H1 (cell line): ENCODE data around the gene OLFM2. TPM values are rescaled to one million over a fixed set of nuclear protein-coding genes. Genes with fewer than 3 reads are reported as not detected.

Experiments used
- CTCF ChIA-PET: fragments of 300-600 bp; sonication (Branson Sonifier 250); formaldehyde crosslinking; loops from one replicate; lab custom pipeline; 2021; ENCODE audit not compliant: partially characterized antibody; lab: Charles Lee
- POLR2A ChIA-PET: fragments of 300-600 bp; sonication (Branson Sonifier 250); formaldehyde crosslinking; loops from one replicate; lab custom pipeline; 2021; ENCODE audit warnings: inconsistent platforms; ENCODE audit not compliant: partially characterized antibody; lab: Charles Lee
- DNase-seq, 2 experiments: peaks; one replicate each; pipeline versions ENCODE4 v3.0.0 to v3.0.0-alpha.2; 2010 to 2022; ENCODE audit warnings: low spot score in 2 of 2, low read depth in 1 of 2, mixed read lengths in 1 of 2
- FAIRE-seq: peaks from 2 replicates; lab custom pipeline; 2011; peaks lifted over from hg19 to GRCh38; lab: Jason Lieb, UNC
- H2AFZ ChIP-seq: 2 replicates; pipeline ENCODE4 v1.8.1; 2012; ENCODE audit warnings: low read length, inconsistent platforms
- H2AK5ac ChIP-seq: 2 replicates; pipeline ENCODE4 v1.6.1; 2013; ENCODE audit warnings: low read depth, low read length
- H2BK120ac ChIP-seq: replicated peaks from 2 replicates; pipeline ENCODE3; 2013; ENCODE audit warnings: low read depth, low read length, inconsistent platforms
- H2BK12ac ChIP-seq: 2 replicates; pipeline ENCODE4 v1.6.1; 2013; ENCODE audit warnings: low read depth, low read length
- H2BK15ac ChIP-seq: 2 replicates; pipeline ENCODE4 v1.6.1; 2013; ENCODE audit warnings: low read length
- H2BK20ac ChIP-seq: 2 replicates; pipeline ENCODE4 v1.6.1; 2013; ENCODE audit warnings: low read length
- H2BK5ac ChIP-seq: 2 replicates; pipeline ENCODE4 v1.6.1; 2013; ENCODE audit warnings: low read depth, low read length
- H3K14ac ChIP-seq: 2 replicates; pipeline ENCODE4 v1.6.1; 2013; ENCODE audit warnings: inconsistent platforms; ENCODE audit not compliant: insufficient read length
- H3K18ac ChIP-seq: 2 replicates; pipeline ENCODE4 v1.6.1; 2013; ENCODE audit warnings: low read length; ENCODE audit errors: extremely low read depth
- H3K23ac ChIP-seq: 2 replicates; pipeline ENCODE4 v1.6.1; 2013; ENCODE audit warnings: inconsistent platforms; ENCODE audit not compliant: insufficient read length
- H3K23me2 ChIP-seq: 2 replicates; pipeline ENCODE4 v1.6.1; 2013; ENCODE audit warnings: low read depth, low read length
- H3K27ac ChIP-seq: 2 replicates; pipeline ENCODE4 v1.6.1; 2011; ENCODE audit warnings: low read depth, low read length, inconsistent platforms
- H3K27me3 ChIP-seq, 4 experiments: replicated peaks in 1 of 4; 1 replicate in 1 of 4; 2 replicates in 3 of 4; pipeline versions ENCODE4 v1.6.1 to v1.8.1; 2011 to 2013; ENCODE audit warnings: low read length in 3 of 4, mild to moderate bottlenecking in 3 of 4, inconsistent platforms in 2 of 4, mixed read lengths in 2 of 4, moderate library complexity in 1 of 4; ENCODE audit not compliant: control insufficient read depth in 3 of 4, insufficient read depth in 3 of 4; ENCODE audit errors: extremely low read depth in 1 of 4
- H3K36me3 ChIP-seq, 4 experiments: 2 replicates each; pipeline versions ENCODE4 v1.6.1 to v1.8.1; 2011 to 2013; ENCODE audit warnings: mild to moderate bottlenecking in 4 of 4, low read length in 3 of 4, moderate library complexity in 2 of 4, control low read depth in 1 of 4, inconsistent platforms in 1 of 4; ENCODE audit not compliant: insufficient read depth in 4 of 4, control insufficient read depth in 2 of 4
- H3K4ac ChIP-seq: replicated peaks from 2 replicates; pipeline ENCODE3; 2013; ENCODE audit warnings: low read length, low read depth, mixed read lengths, inconsistent platforms; ENCODE audit not compliant: insufficient read length
- H3K4me1 ChIP-seq, 4 experiments: replicated peaks in 1 of 4; 1 replicate in 1 of 4; 2 replicates in 3 of 4; pipeline versions ENCODE4 v1.6.1 to v1.8.1; 2011 to 2013; ENCODE audit warnings: low read length in 3 of 4, inconsistent platforms in 2 of 4, mixed read lengths in 1 of 4; ENCODE audit not compliant: insufficient read depth in 4 of 4, control insufficient read depth in 3 of 4
- H3K4me2 ChIP-seq, 2 experiments: 2 replicates each; pipeline versions ENCODE4 v1.6.1 to v1.8.1; 2011 to 2013; ENCODE audit warnings: low read depth in 2 of 2, low read length in 2 of 2, control low read depth in 1 of 2, inconsistent platforms in 1 of 2, mild to moderate bottlenecking in 1 of 2; ENCODE audit not compliant: insufficient read depth in 1 of 2
- H3K4me3 ChIP-seq, 4 experiments: fragments of 200-600, 300-600 bp in 1 of 4; sonication (generic), shearing (Covaris generic), sonication (Bioruptor Twin) in 1 of 4; 2 replicates each; pipeline versions ENCODE4 v1.5.1 to v1.8.1; 2011 to 2016; ENCODE audit warnings: low read length in 4 of 4, low read depth in 3 of 4, control low read depth in 2 of 4, inconsistent platforms in 2 of 4, mild to moderate bottlenecking in 2 of 4, mixed read lengths in 1 of 4, moderate library complexity in 1 of 4; ENCODE audit not compliant: insufficient read depth in 2 of 4; ENCODE audit errors: extremely low read depth in 1 of 4
- H3K56ac ChIP-seq: replicated peaks from 2 replicates; pipeline ENCODE3; 2013; ENCODE audit warnings: low read depth, mild to moderate bottlenecking, mixed read lengths, low read length, inconsistent platforms; ENCODE audit not compliant: insufficient read length
- H3K79me1 ChIP-seq: 2 replicates; pipeline ENCODE4 v1.6.1; 2013; ENCODE audit warnings: low read depth, low read length, control low read depth
- H3K79me2 ChIP-seq, 2 experiments: 2 replicates each; pipeline versions ENCODE4 v1.6.1 to v1.8.1; 2012 to 2013; ENCODE audit warnings: low read length in 2 of 2, mild to moderate bottlenecking in 2 of 2, inconsistent platforms in 1 of 2; ENCODE audit not compliant: insufficient read depth in 2 of 2, control insufficient read depth in 1 of 2
- H3K9ac ChIP-seq, 4 experiments: replicated peaks in 1 of 4; 1 replicate in 1 of 4; 2 replicates in 3 of 4; pipeline versions ENCODE4 v1.6.1 to v1.8.1; 2011 to 2013; ENCODE audit warnings: low read depth in 3 of 4, low read length in 3 of 4, control low read depth in 2 of 4, mild to moderate bottlenecking in 2 of 4, moderate library complexity in 2 of 4, inconsistent platforms in 1 of 4; ENCODE audit errors: extremely low read depth in 1 of 4
- H3K9me3 ChIP-seq, 2 experiments: 2 replicates each; pipeline versions ENCODE4 v1.6.1 to v1.8.1; 2012 to 2013; ENCODE audit warnings: mild to moderate bottlenecking in 2 of 2, moderate library complexity in 2 of 2, control low read depth in 1 of 2, inconsistent platforms in 1 of 2, low read depth in 1 of 2, low read length in 1 of 2, mixed read lengths in 1 of 2; ENCODE audit not compliant: insufficient read depth in 2 of 2
- H4K20me1 ChIP-seq, 2 experiments: replicated peaks in 1 of 2; 2 replicates each; pipeline versions ENCODE3 to v1.8.1; 2011 to 2013; ENCODE audit warnings: inconsistent platforms in 2 of 2, low read length in 2 of 2, mild to moderate bottlenecking in 1 of 2; ENCODE audit not compliant: insufficient read depth in 2 of 2, control insufficient read depth in 1 of 2
- H4K5ac ChIP-seq: 2 replicates; pipeline ENCODE4 v1.6.1; 2013; ENCODE audit warnings: low read length, low read depth, mixed read lengths, inconsistent platforms; ENCODE audit not compliant: insufficient read length
- H4K8ac ChIP-seq: 2 replicates; pipeline ENCODE4 v1.8.0; 2013; ENCODE audit warnings: mild to moderate bottlenecking, moderate library complexity, low read length, inconsistent platforms; ENCODE audit not compliant: insufficient read depth; ENCODE audit errors: extremely low read depth
- H4K91ac ChIP-seq: replicated peaks from 2 replicates; pipeline ENCODE3; 2013; ENCODE audit warnings: low read length, mixed read lengths, inconsistent platforms; ENCODE audit not compliant: insufficient read length
- WGBS, 2 experiments: shearing (Covaris generic) in 1 of 2; methylation state at CpG; one replicate each; pipeline versions ENCODE4 v1.1.6 to v1.1.7; 2013 to 2015; ENCODE audit warnings: low lambda C conversion rate in 2 of 2, mixed read lengths in 2 of 2, inconsistent platforms in 1 of 2, low coverage in 1 of 2, missing lambda C conversion rate in 1 of 2; ENCODE audit not compliant: insufficient replicate concordance in 2 of 2, insufficient coverage in 1 of 2, insufficient read length in 1 of 2; ENCODE audit errors: extremely low coverage in 1 of 2, missing lambda C conversion rate in 1 of 2; 5-methylcytosine and 5-hydroxymethylcytosine counted together
- polyA plus RNA-seq, 7 experiments: library from polyadenylated mRNA; depleted of rRNA in 3 of 7; stranded (reverse) in 5 of 7; unstranded in 2 of 7; fragments of >200 nt in 5 of 7; fragments of 200-250 nt in 2 of 7; gene quantifications; 1 replicate in 5 of 7; 2 replicates in 1 of 7; 4 replicates in 1 of 7; pipeline versions ENCODE4 v1.2.1 to v1.2.3, GENCODE V29; 2011 to 2013; ENCODE audit warnings: missing spikeins in 2 of 7, mixed read lengths in 2 of 7
- total RNA-seq: library from RNA; stranded (reverse); fragmentation: NEBNext Ultra II Directional; extraction: Animal tissue kit (Norgen Biotek cat#: 25700); gene quantifications from 2 replicates; pipeline ENCODE4 v1.2.1, GENCODE V29; 2021

The OLFM2 gene
- total and polyA plus RNA-seq, 2 of the 8 experiments (the other 6 are each of a cell fraction or from before 2014, with no cell fraction given): 68.2 to 151 TPM

- Histone ChIP-seq H4K20me1 (peaks cover 0 to 3% of the 10 kb centered on the region in 2 experiments), H3K27me3 (no peaks in the 10 kb centered on the region), H3K9ac (no peak overlapping the region), H2AFZ (no peak overlapping the region), H3K4me2 (no peak overlapping the region; a peak in 1 of 4 replicates), H2BK20ac (no peak overlapping the region), H2BK12ac (no peak overlapping the region), H3K27ac (no peak overlapping the region), H3K79me1 (no peaks in the 10 kb centered on the region; the same call in 1 of the 2 replicates), H2BK15ac (no peak overlapping the region), H3K14ac (no peak overlapping the region), H3K4me1 (no peaks in the 10 kb centered on the region; a peak in 1 of 7 replicates), H2BK5ac (no peak overlapping the region), H4K5ac (no peak overlapping the region), H3K4me3 (no peak overlapping the region), H4K8ac (no peak overlapping the region), H3K4ac (no peak overlapping the region), H3K36me3 (no peaks in the 10 kb centered on the region), H3K23me2 (peaks cover 2% of the 10 kb centered on the region; the same call in 1 of the 2 replicates), H3K23ac (no peak overlapping the region), H3K56ac (no peak overlapping the region), H2AK5ac (no peak overlapping the region), H4K91ac (no peak overlapping the region), H3K9me3 (no peaks in the 10 kb centered on the region), H3K18ac (no peak overlapping the region), H2BK120ac (no peak overlapping the region), H3K79me2 (no peaks in the 10 kb centered on the region)
- ChIA-PET CTCF (interaction anchor here (0.5 to 2.4 kb wide), 7 partner anchors 10 to 788 kb away, joined by 3 to 9 read pairs (median 3); no protein-coding TSS in a partner anchor), POLR2A (interaction anchor here (1.1 to 2.4 kb wide), 4 partner anchors 9 to 40 kb away, joined by 3 to 12 read pairs (median 4); partner anchors contain the start of gene PIN1)
- WGBS, 2 experiments: 69% methylated on average over 5 of the region's 5 CpGs; no CpG with 5 or more reads in 1 of the 2 experiments
- DNase-seq: no peak
- no peak for FAIRE-seq
These were observed 60.5 kb downstream of the OLFM2 start for GRCh38 chr19:9875796-9876195.
